K562 (cell line): ENCODE data around the gene TUBA1B. TPM values are rescaled to one million over a fixed set of nuclear protein-coding genes. Genes with fewer than 3 reads are reported as not detected.

Experiments
- ATAC-seq: fragments of 200-7000 bp; cut with Tn5 transposase; 3 replicates; pipeline ENCODE4 v1.9.1; 2020; ENCODE audit warnings: moderate library complexity
- BruUV-seq: library from RNA; stranded (reverse); fragments of 400-500 nt; replicated peaks from 2 replicates; lab custom pipeline; 2021; lab: Mats Ljungman, UMichigan
- CTCF ChIA-PET: fragments of 300-600 bp; formaldehyde crosslinking; extraction: SDS; loops from one replicate; lab custom pipeline; 2021; ENCODE audit warnings: low intra/inter-chr PET ratio; lab: Yijun Ruan, JAX
- POLR2A ChIA-PET: fragments of 300-600, 350-650 bp; sonication (Branson Sonifier 250); formaldehyde crosslinking; extraction: SDS; loops from one replicate; lab custom pipeline; 2021; ENCODE audit warnings: antibody characterized with exemption, inconsistent platforms; lab: Yijun Ruan, JAX
- DNase-seq, 4 experiments: peaks; one replicate each; pipeline versions ENCODE4 v3.0.0 to v3.0.0-alpha.2; 2011 to 2018; ENCODE audit warnings: low spot score in 3 of 4, mixed read lengths in 3 of 4; ENCODE audit errors: extremely low read depth in 1 of 4
- FAIRE-seq: peaks from 2 replicates; lab custom pipeline; 2011; peaks lifted over from hg19 to GRCh38; lab: Jason Lieb, UNC
- H2AFZ ChIP-seq: 2 replicates; pipeline ENCODE4 v1.6.0; 2011; ENCODE audit warnings: low read depth, low read length, control low read depth, inconsistent platforms
- H3K27ac ChIP-seq: fragments of 200-600 bp; 3 replicates; pipeline ENCODE4 v1.8.0; 2011; ENCODE audit warnings: low read depth, mild to moderate bottlenecking, control low read depth, inconsistent platforms, low read length, moderate library complexity, mixed read lengths; ENCODE audit errors: extremely low read depth
- H3K27me3 ChIP-seq, 2 experiments: fragments of 300-600 bp in 1 of 2; 2 replicates in 1 of 2; 3 replicates in 1 of 2; pipeline versions ENCODE4 v1.6.0 to v1.8.0; 2011; ENCODE audit warnings: inconsistent platforms in 2 of 2, low read length in 2 of 2, mild to moderate bottlenecking in 1 of 2, mixed read lengths in 1 of 2, moderate library complexity in 1 of 2; ENCODE audit not compliant: control insufficient read depth in 2 of 2, insufficient read depth in 2 of 2
- H3K36me3 ChIP-seq: fragments of 300-600 bp; 3 replicates; pipeline ENCODE4 v1.8.0; 2011; ENCODE audit warnings: mild to moderate bottlenecking, low read length, inconsistent platforms; ENCODE audit not compliant: control insufficient read depth, insufficient read depth
- H3K4me1 ChIP-seq, 2 experiments: fragments of 200-600 bp in 1 of 2; replicated peaks in 1 of 2; 2 replicates in 1 of 2; 3 replicates in 1 of 2; pipeline versions ENCODE4 v1.5.1 to v1.8.0; 2011; ENCODE audit warnings: inconsistent platforms in 2 of 2, low read length in 2 of 2, mild to moderate bottlenecking in 1 of 2, mixed read lengths in 1 of 2, moderate library complexity in 1 of 2; ENCODE audit not compliant: control insufficient read depth in 2 of 2, insufficient read depth in 2 of 2
- H3K4me2 ChIP-seq: 2 replicates; pipeline ENCODE4 v1.6.1; 2011; ENCODE audit warnings: low read length, control low read depth, inconsistent platforms, mixed read lengths; ENCODE audit not compliant: insufficient read depth
- H3K4me3 ChIP-seq: fragments of 200-600 bp; sonication (generic), shearing (Covaris generic); 2 replicates; pipeline ENCODE4 v1.5.1; 2016; ENCODE audit warnings: control low read depth, inconsistent platforms
- H3K79me2 ChIP-seq: fragments of 200-600 bp; 3 replicates; pipeline ENCODE4 v1.8.0; 2011; ENCODE audit warnings: low read length, inconsistent platforms; ENCODE audit not compliant: control insufficient read depth, insufficient read depth
- H3K9ac ChIP-seq, 2 experiments: 2 replicates each; pipeline versions ENCODE4 v1.6.0 to v1.6.1; 2011; ENCODE audit warnings: low read depth in 2 of 2, low read length in 2 of 2, control low read depth in 1 of 2, inconsistent platforms in 1 of 2, mild to moderate bottlenecking in 1 of 2, mixed read lengths in 1 of 2; ENCODE audit not compliant: insufficient read depth in 1 of 2
- H3K9me1 ChIP-seq: one replicate; pipeline ENCODE4 v1.6.0; 2011; ENCODE audit warnings: inconsistent platforms, mild to moderate bottlenecking, low read length, moderate library complexity; ENCODE audit not compliant: control insufficient read depth, insufficient read depth
- H3K9me3 ChIP-seq: replicated peaks from 2 replicates; pipeline ENCODE4 v1.5.1; 2011; ENCODE audit warnings: low read depth, low read length, inconsistent platforms; ENCODE audit not compliant: control insufficient read depth, insufficient read depth
- H4K20me1 ChIP-seq: replicated peaks from 2 replicates; pipeline ENCODE4 v1.6.1; 2011; ENCODE audit warnings: low read length, inconsistent platforms, mixed read lengths; ENCODE audit not compliant: control insufficient read depth, insufficient read depth
- BCOR ChIP-seq: fragments of 450-650 bp; IDR thresholded peaks from 2 replicates; pipeline ENCODE4 v1.6.1; 2016
- RBM25 ChIP-seq: fragments of 200-400 bp; formaldehyde crosslinking; IDR thresholded peaks from 2 replicates; pipeline ENCODE4 v1.6.1; 2018; ENCODE audit warnings: low read length, low read depth, moderate library complexity; ENCODE audit not compliant: severe bottlenecking
- SLC30A9 ChIP-seq: fragments of 250-450 bp; sonication (Bioruptor Pico); IDR thresholded peaks from 2 replicates; pipeline ENCODE4 v1.8.0; 2022; ENCODE audit warnings: mild to moderate bottlenecking, moderate library complexity
- SMARCE1 ChIP-seq: fragments of 450-650 bp; IDR thresholded peaks from 2 replicates; pipeline ENCODE4 v1.7.1; 2016; ENCODE audit warnings: mild to moderate bottlenecking
- ZNF121 ChIP-seq: sonication (generic); formaldehyde crosslinking; conservative IDR thresholded peaks from 2 replicates; pipeline ENCODE4 v1.8.0; 2022; ENCODE audit warnings: missing genetic modification reagents
- ZNF282 ChIP-seq: sonication (generic); formaldehyde crosslinking; IDR thresholded peaks from 2 replicates; pipeline ENCODE4 v1.8.1; 2023; ENCODE audit warnings: missing genetic modification reagents
- WGBS: fragments of 100-300 bp; shearing (Covaris generic); methylation state at CpG from one replicate; pipeline ENCODE4 v1.1.6; 2016; ENCODE audit warnings: low coverage, mixed read lengths; ENCODE audit not compliant: insufficient coverage; ENCODE audit errors: missing lambda C conversion rate; 5-methylcytosine and 5-hydroxymethylcytosine counted together
- in situ Hi-C: fragments of 300-500 bp; cut with MboI; formaldehyde crosslinking; loops from 4 replicates; pipeline ENCODE4 v1.15.0; 2018; ENCODE audit warnings: inconsistent platforms, mixed read lengths
- intact Hi-C: fragments of 100-400 bp; cut with micrococcal nuclease; formaldehyde crosslinking; loops from 2 replicates; pipeline ENCODE4 v1.14.2; 2022
- polyA plus RNA-seq, 8 experiments: library from polyadenylated mRNA; depleted of rRNA in 4 of 8; stranded (reverse) in 5 of 8; unstranded in 3 of 8; fragments of >200 nt; fragmentation: Nextera tagmentation in 2 of 8; fragmentation: Illumina TruSeq in 1 of 8; extraction: Ambion mirVana in 2 of 8; extraction: Trizol in 1 of 8; gene quantifications; 2 replicates each; pipeline versions ENCODE4 v1.2.1 to v1.2.3, GENCODE V29; 2011 to 2014; ENCODE audit warnings: inconsistent platforms in 1 of 8, missing spikeins in 1 of 8
- total RNA-seq, 7 experiments: library from RNA; depleted of rRNA in 6 of 7; stranded (reverse); fragments of >200 nt in 6 of 7; fragmentation: Illumina TruSeq in 2 of 7; extraction: Trizol in 2 of 7; gene quantifications; 2 replicates each; pipeline versions ENCODE4 v1.2.1 to v1.2.3, GENCODE V29; 2011 to 2021; ENCODE audit warnings: low replicate concordance in 1 of 7

The TUBA1B gene
- total and polyA plus RNA-seq, 9 of the 15 experiments (the other 6 are each of a cell fraction or from before 2014, with no cell fraction given), result 2,189 to 4,624 (median 2,628) TPM

DNA sequence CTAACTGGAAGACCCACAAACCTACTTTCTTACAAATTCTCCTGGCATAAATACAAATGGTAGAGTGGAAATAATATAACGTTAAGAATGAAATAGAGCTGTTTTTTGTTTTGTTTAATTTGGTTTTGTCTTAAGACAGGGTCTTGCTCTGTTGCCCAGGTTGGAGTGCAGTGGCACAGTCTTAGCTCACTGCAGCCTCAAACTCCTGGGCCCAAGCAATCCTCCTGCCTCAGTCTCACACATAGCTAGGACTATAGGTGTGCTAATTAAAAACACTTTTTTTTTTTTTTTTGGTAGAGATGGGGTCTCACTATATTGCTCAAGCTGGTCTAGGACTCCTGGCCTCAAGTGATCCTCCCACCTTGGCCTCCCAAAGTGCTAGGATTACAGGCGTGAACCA is 32.5 kb downstream of the TUBA1B start:
- H3K36me3 ChIP-seq, result peaks cover 67% of the 10 kb centered on the region
- H3K4me2 ChIP-seq, result no peak overlapping the region
- intact Hi-C loops, result loop anchor here (1.0 kb wide), 1 partner anchor 34 kb away; no protein-coding TSS in a partner anchor
- DNase-seq (no peak), ATAC-seq (no peak), FAIRE-seq (no peak)
- no peak overlapping the region for H3K4me3 ChIP-seq
- in situ Hi-C loops, result loop anchor here (5.0 kb wide), 1 partner anchor 36 kb away; the partner anchor contains the start of gene KMT2D
- no peak overlapping the region for H2AFZ ChIP-seq
- WGBS, result 93% methylated on average over 2 of the region's 2 CpGs
- peaks cover 4% of the 10 kb centered on the region for H3K9me1 ChIP-seq
- no peaks in the 10 kb centered on the region for H4K20me1 ChIP-seq
- H3K9ac ChIP-seq, result no peak overlapping the region
- H3K4me1 ChIP-seq, result peaks cover 21 to 22% of the 10 kb centered on the region in 2 experiments
- no peaks in the 10 kb centered on the region for H3K9me3 ChIP-seq
- H3K79me2 ChIP-seq, result peaks cover 7% of the 10 kb centered on the region; the same call in 1 of the 3 replicates
- H3K27ac ChIP-seq, result no peak overlapping the region
- POLR2A ChIA-PET, result interaction anchor here (0.6 to 5.0 kb wide), 16 partner anchors 11 to 232 kb away, joined by 3 to 51 read pairs (median 4); partner anchors contain the start of genes LMBR1L, RHEBL1 and TUBA1B
- no TSS peak for BruUV-seq
- CTCF ChIA-PET, result interaction anchor here (1.1 to 2.0 kb wide), 2 partner anchors 35 to 38 kb away, joined by 3 to 7 read pairs; partner anchors contain the start of gene KMT2D
- no peaks in the 10 kb centered on the region for H3K27me3 ChIP-seq
- TF ChIP-seq BCOR (0 out of 2 replicates have a peak, but pooled peaks have one; percentile 12), RBM25 (peak; percentile 64), ZNF282 (CRISPR knock-in tag) (no peak), SMARCE1 (no peak), ZNF121 (CRISPR knock-in tag) (peak; percentile 85), SLC30A9 (CRISPR knock-in tag) (no peak)
